GM12892 (cell line): Measurements from ENCODE around the gene TENM4.

ENCODE experiments used
- POLR2A ChIP-seq: IDR thresholded peaks from 2 replicates; pipeline ENCODE4 v1.6.1; 2011; ENCODE audit warnings: low read depth, low read length, control low read depth
- POLR2AphosphoS5 ChIP-seq: IDR thresholded peaks from 2 replicates; pipeline ENCODE4 v1.6.1; 2011; ENCODE audit warnings: low read depth, low read length, control low read depth
- TAF1 ChIP-seq: IDR thresholded peaks from 2 replicates; pipeline ENCODE4 v1.6.1; 2011; ENCODE audit warnings: low read depth, mild to moderate bottlenecking, control low read depth, low read length, borderline replicate concordance

- TF ChIP-seq POLR2AphosphoS5 (no peak), POLR2A (no peak), TAF1 (no peak)
Observed at GRCh38 chr11:78846269-78846668, 594.6 kb downstream of the TENM4 start.
